Smooth muscle cell (in vitro differentiated cells): ENCODE data around the gene MYH15. TPM values are rescaled to one million over a fixed set of nuclear protein-coding genes. Genes with fewer than 3 reads are reported as not detected.

Experiments used
- DNase-seq: peaks from one replicate; lab custom pipeline; 2025; ENCODE audit not compliant: unreplicated experiment; lab: John Stamatoyannopoulos, UW
- H2AFZ ChIP-seq: fragments of 200-600 bp; sonication (generic); 2 replicates; pipeline ENCODE4 v1.6.0; 2016; ENCODE audit warnings: antibody characterized with exemption, low read depth, mild to moderate bottlenecking
- H3F3A ChIP-seq: fragments of 200-600 bp; sonication (generic); 2 replicates; pipeline ENCODE4 v1.6.0; 2017; ENCODE audit warnings: antibody characterized with exemption, low read depth
- H3K27ac ChIP-seq: fragments of 200-600 bp; sonication (generic); 2 replicates; pipeline ENCODE4 v1.5.1; 2016; ENCODE audit warnings: low read depth, mild to moderate bottlenecking
- H3K27me3 ChIP-seq: fragments of 200-600 bp; sonication (generic); 2 replicates; pipeline ENCODE4 v1.6.1; 2016; ENCODE audit warnings: low read depth, mild to moderate bottlenecking
- H3K36me3 ChIP-seq: fragments of 200-600 bp; sonication (generic); 2 replicates; pipeline ENCODE4 v1.5.1; 2016; ENCODE audit warnings: low read depth
- H3K4me1 ChIP-seq: fragments of 200-600 bp; sonication (generic); 2 replicates; pipeline ENCODE4 v1.5.1; 2016; ENCODE audit warnings: low read depth
- H3K4me2 ChIP-seq: fragments of 200-600 bp; sonication (generic); 2 replicates; pipeline ENCODE4 v1.6.0; 2016; ENCODE audit warnings: mild to moderate bottlenecking
- H3K4me3 ChIP-seq: fragments of 200-600 bp; sonication (generic); 2 replicates; pipeline ENCODE4 v1.5.1; 2016; ENCODE audit warnings: mild to moderate bottlenecking
- H3K79me2 ChIP-seq: fragments of 200-600 bp; sonication (generic); 2 replicates; pipeline ENCODE4 v1.6.0; 2016; ENCODE audit warnings: low read depth, mild to moderate bottlenecking
- H3K9ac ChIP-seq: fragments of 200-600 bp; sonication (generic); 2 replicates; pipeline ENCODE4 v1.6.0; 2016; ENCODE audit warnings: low read depth
- H3K9me3 ChIP-seq: fragments of 200-600 bp; sonication (generic); replicated peaks from 2 replicates; pipeline ENCODE4 v1.5.1; 2016; ENCODE audit warnings: low read depth
- H4K20me1 ChIP-seq: fragments of 200-600 bp; sonication (generic); 2 replicates; pipeline ENCODE4 v1.6.0; 2016; ENCODE audit warnings: low read depth
- CTCF ChIP-seq: fragments of 200-600 bp; sonication (generic); IDR thresholded peaks from 2 replicates; pipeline ENCODE4 v1.5.1; 2017; ENCODE audit warnings: borderline replicate concordance, mild to moderate bottlenecking, antibody characterized with exemption; ENCODE audit not compliant: insufficient read depth, poor library complexity, severe bottlenecking
- WGBS: methylation state at CpG from one replicate; pipeline ENCODE4 v1.1.7; 2016; ENCODE audit warnings: low lambda C conversion rate; 5-methylcytosine and 5-hydroxymethylcytosine counted together
- polyA plus RNA-seq: library from polyadenylated mRNA; unstranded; fragments of >200 nt; fragmentation: Nextera tagmentation; extraction: Ambion mirVana; gene quantifications from 2 replicates; pipeline ENCODE4 v1.2.1, GENCODE V29; 2016
- total RNA-seq: library from RNA; depleted of rRNA; stranded (reverse); fragments of >200 nt; gene quantifications from 2 replicates; pipeline ENCODE4 v1.2.3, GENCODE V29; 2014

MYH15 gene
- total and polyA plus RNA-seq, 2 experiments from 2014 or later: 0.18 TPM; not detected in 1

GRCh38 chr3:108459225-108459624 is 51.2 kb downstream of the MYH15 start:
- H3K4me3 ChIP-seq: no peak overlapping the region
- DNase-seq: no peak
- no peaks in the 10 kb centered on the region for H3K36me3 ChIP-seq
- H3K4me1 ChIP-seq: peaks cover 5% of the 10 kb centered on the region
- no peaks in the 10 kb centered on the region for H3K27me3 ChIP-seq
- no peak overlapping the region for H2AFZ ChIP-seq
- no peak overlapping the region for H3K27ac ChIP-seq
- no peaks in the 10 kb centered on the region for H4K20me1 ChIP-seq
- no peak for TF ChIP-seq CTCF
- H3K9me3 ChIP-seq: no peaks in the 10 kb centered on the region
- peaks cover 7% of the 10 kb centered on the region for H3F3A ChIP-seq
- H3K4me2 ChIP-seq: no peak overlapping the region
- no peaks in the 10 kb centered on the region for H3K79me2 ChIP-seq
- H3K9ac ChIP-seq: no peak overlapping the region

GRCh38 chr3:108455212-108455705 is 55.1 kb downstream of the MYH15 start:
- Histone ChIP-seq H2AFZ (no peak overlapping the region), H3K9me3 (no peaks in the 10 kb centered on the region), H3K4me2 (no peak overlapping the region), H3K27me3 (no peaks in the 10 kb centered on the region), H3F3A (no peaks in the 10 kb centered on the region), H3K4me1 (no peaks in the 10 kb centered on the region), H3K27ac (no peak overlapping the region), H3K9ac (no peak overlapping the region), H3K4me3 (no peak overlapping the region), H4K20me1 (no peaks in the 10 kb centered on the region), H3K79me2 (no peaks in the 10 kb centered on the region), H3K36me3 (no peaks in the 10 kb centered on the region)
- WGBS: 83% methylated on average over 2 of the region's 2 CpGs
- no peak for TF ChIP-seq CTCF
- no peak for DNase-seq

GRCh38 chr3:108453565-108453964 is 56.8 kb downstream of the MYH15 start:
- Histone ChIP-seq H3K27me3 (no peaks in the 10 kb centered on the region), H4K20me1 (no peaks in the 10 kb centered on the region), H3K36me3 (no peaks in the 10 kb centered on the region), H3K9ac (no peak overlapping the region), H3K79me2 (no peaks in the 10 kb centered on the region), H3K27ac (no peak overlapping the region), H2AFZ (no peak overlapping the region), H3K4me3 (no peak overlapping the region), H3K9me3 (no peaks in the 10 kb centered on the region), H3K4me1 (no peaks in the 10 kb centered on the region), H3F3A (no peaks in the 10 kb centered on the region), H3K4me2 (no peak overlapping the region)
- WGBS: 80% methylated on average over 1 of the region's 1 CpG
- no peak for DNase-seq
- TF ChIP-seq CTCF: no peak

- H4K20me1 ChIP-seq: no peaks in the 10 kb centered on the region
- H3K79me2 ChIP-seq: no peaks in the 10 kb centered on the region
- TF ChIP-seq CTCF: no peak
- H3F3A ChIP-seq: no peaks in the 10 kb centered on the region
- no peak overlapping the region for H2AFZ ChIP-seq
- no peaks in the 10 kb centered on the region for H3K27me3 ChIP-seq
- 69% methylated on average over 2 of the region's 2 CpGs for WGBS
- peaks cover 5% of the 10 kb centered on the region for H3K9me3 ChIP-seq
- H3K9ac ChIP-seq: no peak overlapping the region
- no peak overlapping the region for H3K27ac ChIP-seq
- no peaks in the 10 kb centered on the region for H3K36me3 ChIP-seq
- no peaks in the 10 kb centered on the region for H3K4me1 ChIP-seq
- no peak for DNase-seq
- no peak overlapping the region for H3K4me3 ChIP-seq
- H3K4me2 ChIP-seq: no peak overlapping the region
These were observed 60.0 kb downstream of the MYH15 start for GRCh38 chr3:108450444-108450843.
